Muscle layer of colon (tissue), 2 donors: ENCODE results near the gene CCL16.
"Not testable (repeated sequence)": the region's sequence is repeated elsewhere in the genome, so short reads cannot be mapped to it uniquely, and the experiment has no call there.

Experiments used
- H3K27ac ChIP-seq: one replicate; pipeline ENCODE4 v1.7.0; 2013; ENCODE audit warnings: low read depth, mild to moderate bottlenecking, low read length, moderate library complexity
- H3K27me3 ChIP-seq, 2 donors: one replicate each; pipeline ENCODE4 v1.7.0; 2013; ENCODE audit warnings: low read length in 2 of 2, mild to moderate bottlenecking in 2 of 2; ENCODE audit not compliant: insufficient read depth in 2 of 2, control insufficient read depth in 1 of 2
- H3K36me3 ChIP-seq: one replicate; pipeline ENCODE4 v1.7.0; 2013; ENCODE audit warnings: mild to moderate bottlenecking, low read length; ENCODE audit not compliant: insufficient read depth
- H3K4me1 ChIP-seq: one replicate; pipeline ENCODE4 v1.7.0; 2013; ENCODE audit warnings: mild to moderate bottlenecking, low read length; ENCODE audit not compliant: insufficient read depth
- H3K4me3 ChIP-seq, 2 donors: one replicate each; pipeline ENCODE4 v1.7.0; 2013; ENCODE audit warnings: low read length in 2 of 2, low read depth in 1 of 2, mild to moderate bottlenecking in 1 of 2, moderate library complexity in 1 of 2
- H3K9ac ChIP-seq: one replicate; pipeline ENCODE4 v1.7.0; 2013; ENCODE audit warnings: low read length
- H3K9me3 ChIP-seq: one replicate; pipeline ENCODE4 v1.7.0; 2013; ENCODE audit warnings: mild to moderate bottlenecking, low read length
- donor health status: abdominal sarcoma.
- donor health status: Adenocarcinoma of cecum.

The CCL16 gene

GRCh38 chr17:36004594-36005108 is 23.4 kb upstream of the CCL16 start:
- H3K27ac ChIP-seq: no peak overlapping the region
- H3K9ac ChIP-seq: no peak overlapping the region
- H3K36me3 ChIP-seq: no peaks in the 10 kb centered on the region
- no peak overlapping the region for H3K4me3 ChIP-seq
- H3K9me3 ChIP-seq: peaks cover 3% of the 10 kb centered on the region
- H3K27me3 ChIP-seq: no peaks in the 10 kb centered on the region
- no peaks in the 10 kb centered on the region for H3K4me1 ChIP-seq

GRCh38 chr17:36002631-36003030 is 21.3 kb upstream of the CCL16 start:
- no peaks in the 10 kb centered on the region for H3K4me1 ChIP-seq
- H3K9ac ChIP-seq: no peak overlapping the region
- H3K27ac ChIP-seq: no peak overlapping the region
- no peaks in the 10 kb centered on the region for H3K27me3 ChIP-seq
- no peaks in the 10 kb centered on the region for H3K9me3 ChIP-seq
- H3K4me3 ChIP-seq: no peak overlapping the region
- H3K36me3 ChIP-seq: no peaks in the 10 kb centered on the region

DNA sequence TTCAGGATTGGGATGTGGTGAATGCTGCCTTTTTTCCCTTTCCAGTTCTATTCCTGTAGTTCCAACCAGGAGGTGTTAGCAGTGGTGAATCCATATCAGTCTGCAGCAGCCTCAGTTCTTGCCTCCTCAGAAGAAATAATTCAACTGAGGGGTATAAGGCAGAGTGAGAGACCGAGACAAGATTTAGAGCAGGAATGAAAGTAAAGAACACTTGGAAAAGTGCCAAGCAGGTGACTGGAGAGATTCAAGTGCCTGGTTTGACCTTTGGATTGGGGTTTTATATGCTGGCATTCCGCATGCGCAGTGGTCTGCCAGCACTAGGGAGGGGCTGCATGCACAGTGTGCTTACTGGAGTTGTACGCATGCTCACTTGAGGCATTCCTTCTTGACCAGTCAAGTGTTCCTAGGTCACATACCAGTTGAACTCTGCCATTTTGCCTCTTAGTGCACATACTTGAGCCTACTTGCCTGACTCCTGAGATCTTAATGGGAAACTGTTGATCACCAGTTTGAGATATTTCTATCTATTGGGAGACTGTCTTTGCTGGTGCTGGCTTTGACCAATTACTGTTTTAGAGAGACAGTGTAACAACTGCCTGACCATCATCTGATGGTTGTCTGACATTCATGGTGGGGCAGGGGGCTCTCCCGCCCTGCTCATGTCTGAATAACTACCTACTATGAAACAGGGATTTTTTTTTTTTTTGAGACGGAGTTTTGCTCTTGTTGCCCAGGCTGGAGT is 20.7 kb upstream of the CCL16 start:
- Histone ChIP-seq H3K4me1 (no peaks in the 10 kb centered on the region), H3K9me3 (no peaks in the 10 kb centered on the region), H3K27ac (no peak overlapping the region), H3K4me3 (no peak overlapping the region), H3K36me3 (no peaks in the 10 kb centered on the region), H3K27me3 (no peaks in the 10 kb centered on the region), H3K9ac (no peak overlapping the region)

DNA sequence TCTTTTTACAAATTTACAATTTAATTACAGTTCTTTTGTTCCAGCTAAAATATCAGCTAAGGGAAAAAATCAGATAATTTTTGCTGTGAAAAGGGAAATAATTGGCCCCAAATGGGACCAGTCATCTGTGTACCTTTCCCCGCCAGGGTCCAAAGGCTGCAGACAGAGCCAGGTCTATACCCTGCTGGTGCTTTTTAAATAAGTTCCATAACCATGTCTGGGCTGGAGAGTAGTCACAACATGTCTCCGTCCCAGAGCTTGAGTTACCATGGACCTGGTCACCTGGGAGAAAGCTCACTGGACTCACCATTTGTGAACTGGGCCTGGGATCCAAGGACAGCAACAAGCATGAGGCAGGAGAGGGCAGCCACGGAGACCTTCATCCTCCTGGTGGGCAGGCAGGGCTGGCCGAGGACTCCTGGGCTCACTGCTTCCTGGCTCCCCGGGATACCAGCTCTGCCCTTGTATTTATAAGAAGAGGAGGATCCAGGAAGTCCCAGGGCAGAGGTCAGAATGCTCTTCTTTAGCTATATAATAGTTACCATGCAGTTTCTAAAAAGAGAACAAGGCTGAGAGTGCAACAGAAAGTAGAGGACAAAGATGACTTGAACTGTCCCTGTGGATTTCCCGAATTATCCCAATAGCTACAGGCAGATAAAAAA is 19.9 kb upstream of the CCL16 start, which contains the start of gene CCL15:
TSS of gene CCL15 (minus strand) at position 444 of the 662 bp plus-strand sequence. CDS start at position 383, 61 bp downstream.
- Histone ChIP-seq H3K4me3 (no peak within 1 kb of the TSS), H3K4me1 (no peaks in the 10 kb centered on the region), H3K27ac (no peak within 1 kb of the TSS), H3K36me3 (no peaks in the 10 kb centered on the region), H3K9ac (no peak within 1 kb of the TSS), H3K27me3 (no peaks in the 10 kb centered on the region), H3K9me3 (no peaks in the 10 kb centered on the region)

GRCh38 chr17:36000732-36001109 is 19.4 kb upstream of the CCL16 start:
- Histone ChIP-seq H3K4me3 (no peak overlapping the region), H3K36me3 (no peaks in the 10 kb centered on the region), H3K9ac (no peak overlapping the region), H3K27ac (no peak overlapping the region), H3K4me1 (no peaks in the 10 kb centered on the region), H3K27me3 (no peaks in the 10 kb centered on the region), H3K9me3 (no peaks in the 10 kb centered on the region)

GRCh38 chr17:35998756-35999155 is 17.5 kb upstream of the CCL16 start:
- Histone ChIP-seq H3K27me3 (no peaks in the 10 kb centered on the region), H3K9ac (no peak overlapping the region), H3K4me1 (no peaks in the 10 kb centered on the region), H3K9me3 (no peaks in the 10 kb centered on the region), H3K27ac (no peak overlapping the region), H3K4me3 (no peak overlapping the region), H3K36me3 (no peaks in the 10 kb centered on the region)

GRCh38 chr17:35998018-35998545 is 16.8 kb upstream of the CCL16 start:
- no peaks in the 10 kb centered on the region for H3K9me3 ChIP-seq

GRCh38 chr17:35995346-35995745 is 14.0 kb upstream of the CCL16 start:
- H3K27me3 ChIP-seq, H3K9me3 ChIP-seq: not testable (repeated sequence)

More at GRCh38 chr17:35998018-35998545, 16.8 kb upstream of the CCL16 start:
- Histone ChIP-seq H3K9ac (no peak overlapping the region), H3K4me3 (no peak overlapping the region), H3K27ac (no peak overlapping the region), H3K27me3 (no peaks in the 10 kb centered on the region), H3K36me3 (no peaks in the 10 kb centered on the region), H3K4me1 (no peaks in the 10 kb centered on the region)

GRCh38 chr17:35991075-35991474 is 9.8 kb upstream of the CCL16 start:
- Histone ChIP-seq H3K4me3 (no peak overlapping the region), H3K27me3 (no peaks in the 10 kb centered on the region), H3K9me3 (no peaks in the 10 kb centered on the region), H3K9ac (no peak overlapping the region), H3K27ac (no peak overlapping the region), H3K4me1 (no peaks in the 10 kb centered on the region), H3K36me3 (no peaks in the 10 kb centered on the region)

More at GRCh38 chr17:35995346-35995745, 14.0 kb upstream of the CCL16 start:
- not testable (repeated sequence) for H3K9ac ChIP-seq, H3K27ac ChIP-seq, H3K36me3 ChIP-seq, H3K4me1 ChIP-seq, H3K4me3 ChIP-seq

GRCh38 chr17:35988164-35988563 is 6.9 kb upstream of the CCL16 start:
- no peak overlapping the region for H3K27ac ChIP-seq
- no peaks in the 10 kb centered on the region for H3K27me3 ChIP-seq
- no peaks in the 10 kb centered on the region for H3K4me1 ChIP-seq
- no peak overlapping the region for H3K9ac ChIP-seq
- no peaks in the 10 kb centered on the region for H3K36me3 ChIP-seq
- no peak overlapping the region for H3K4me3 ChIP-seq
- H3K9me3 ChIP-seq: no peaks in the 10 kb centered on the region

DNA sequence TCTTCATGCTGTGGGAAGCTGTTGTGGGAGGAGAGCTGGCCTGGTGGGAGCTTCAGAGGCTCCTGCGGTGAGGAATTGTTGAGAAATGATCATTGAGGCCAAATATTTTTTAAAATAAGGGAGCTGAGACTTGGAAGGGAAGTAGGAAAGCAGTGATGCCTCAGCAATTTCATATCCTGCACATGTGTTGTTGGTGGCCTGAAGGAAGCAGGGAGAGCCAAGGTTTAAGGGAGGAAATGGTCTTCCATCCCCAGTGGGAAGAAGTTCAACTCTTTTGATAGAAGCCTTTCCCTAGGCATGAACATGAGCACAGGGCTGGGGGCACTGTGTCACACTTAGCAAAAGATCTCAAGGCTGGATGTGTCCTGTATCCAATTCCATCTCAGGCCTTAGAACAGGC is 5.3 kb upstream of the CCL16 start, which contains the start of gene CCL14:
TSS of gene CCL14 (minus strand) at position 87 of the 400 bp plus-strand sequence. CDS start at position 7, 80 bp downstream.
- no peak within 1 kb of the TSS for H3K4me3 ChIP-seq
- no peak within 1 kb of the TSS for H3K9ac ChIP-seq
- no peak within 1 kb of the TSS for H3K27ac ChIP-seq
- H3K9me3 ChIP-seq: no peaks in the 10 kb centered on the region
- no peaks in the 10 kb centered on the region for H3K36me3 ChIP-seq
- H3K4me1 ChIP-seq: no peaks in the 10 kb centered on the region
- no peaks in the 10 kb centered on the region for H3K27me3 ChIP-seq
